CD1c-positive myeloid dendritic cell (primary cell): ENCODE measurements around the gene VSNL1.

Experiments
- DNase-seq: peaks from one replicate; pipeline ENCODE4 v3.0.0-alpha.2; 2016; ENCODE audit errors: extremely low spot score

Gene VSNL1

GRCh38 chr2:17611036-17611435 is 70.5 kb downstream of the VSNL1 start:
- no peak for DNase-seq

GRCh38 chr2:17614174-17614930 is 73.9 kb downstream of the VSNL1 start:
- DNase-seq = no peak

- no peak for DNase-seq
Observed at GRCh38 chr2:17615147-17615546, 74.7 kb downstream of the VSNL1 start.

GRCh38 chr2:17615728-17616351 is 75.3 kb downstream of the VSNL1 start:
- no peak for DNase-seq

GRCh38 chr2:17616405-17616804 is 75.9 kb downstream of the VSNL1 start:
- DNase-seq = no peak

- no peak for DNase-seq
Observed at GRCh38 chr2:17617516-17617915, 77.0 kb downstream of the VSNL1 start.

GRCh38 chr2:17617955-17618354 is 77.5 kb downstream of the VSNL1 start:
- DNase-seq = no peak

- no peak for DNase-seq
Observed at GRCh38 chr2:17620280-17620679, 79.8 kb downstream of the VSNL1 start.

GRCh38 chr2:17620841-17621240 is 80.3 kb downstream of the VSNL1 start:
- DNase-seq = no peak

- DNase-seq = no peak
Observed at GRCh38 chr2:17621781-17622180, 81.3 kb downstream of the VSNL1 start.

GRCh38 chr2:17625446-17625845 is 85.0 kb downstream of the VSNL1 start:
- DNase-seq = no peak

GRCh38 chr2:17626986-17627385 is 86.5 kb downstream of the VSNL1 start:
- no peak for DNase-seq

- no peak for DNase-seq
Observed at GRCh38 chr2:17627434-17627833, 86.9 kb downstream of the VSNL1 start.

- DNase-seq = no peak
Observed at GRCh38 chr2:17628349-17629261, 88.1 kb downstream of the VSNL1 start.

GRCh38 chr2:17630089-17630488 is 89.6 kb downstream of the VSNL1 start:
- no peak for DNase-seq

- DNase-seq = no peak
Observed at GRCh38 chr2:17634997-17635396, 94.5 kb downstream of the VSNL1 start.

GRCh38 chr2:17636257-17636656 is 95.8 kb downstream of the VSNL1 start:
- DNase-seq = no peak

GRCh38 chr2:17637131-17637906 is 96.8 kb downstream of the VSNL1 start:
- DNase-seq = no peak

- no peak for DNase-seq
Observed at GRCh38 chr2:17638196-17638743, 97.8 kb downstream of the VSNL1 start.

GRCh38 chr2:17640406-17640805 is 99.9 kb downstream of the VSNL1 start:
- no peak for DNase-seq

GRCh38 chr2:17643031-17643615 is 102.6 kb downstream of the VSNL1 start:
- DNase-seq = peak; percentile 76
